Breast epithelium (tissue), 4 donors: ENCODE results near the gene CRYBB2. TPM values are rescaled to one million over a fixed set of nuclear protein-coding genes. Genes with fewer than 3 reads are reported as not detected.
A peak's percentile ranks its signal among the peaks of the same experiment; 100 is the strongest.
"Not testable (repeated sequence)": the region's sequence is repeated elsewhere in the genome, so short reads cannot be mapped to it uniquely, and the experiment has no call there.

Experiments used
- DNase-seq, 2 donors: peaks; one replicate each; pipeline ENCODE4 v3.0.0-alpha.2; 2019; ENCODE audit warnings: low spot score in 2 of 2
- H3K27ac ChIP-seq, 2 donors: fragments of 200-600 bp; sonication (generic) in 1 of 2; one replicate each; pipeline ENCODE4 v1.5.1; 2016 to 2019; ENCODE audit warnings: mild to moderate bottlenecking in 1 of 2
- H3K27me3 ChIP-seq, 2 donors: fragments of 200-600 bp; sonication (generic) in 1 of 2; one replicate each; pipeline versions ENCODE4 v1.5.1 to v1.6.0; 2017 to 2019; ENCODE audit warnings: control low read depth in 1 of 2, mild to moderate bottlenecking in 1 of 2
- H3K36me3 ChIP-seq: fragments of 200-600 bp; one replicate; pipeline ENCODE4 v1.5.1; 2019
- H3K4me1 ChIP-seq, 2 donors: fragments of 200-600 bp; sonication (generic); one replicate each; pipeline ENCODE4 v1.5.1; 2016 to 2019; ENCODE audit warnings: control low read depth in 1 of 2
- H3K4me3 ChIP-seq, 3 donors: fragments of 200-600 bp; sonication (generic); 1 replicate in 2 of 3; 2 replicates in 1 of 3; pipeline ENCODE4 v1.5.1; 2016 to 2019; ENCODE audit warnings: mild to moderate bottlenecking in 3 of 3, moderate library complexity in 2 of 3
- H3K9me3 ChIP-seq, 2 donors: fragments of 200-600 bp; sonication (generic) in 1 of 2; one replicate each; pipeline ENCODE4 v1.5.1; 2016 to 2019; ENCODE audit warnings: control low read depth in 1 of 2
- POLR2A ChIP-seq: fragments of 450-650 bp; IDR thresholded peaks from one replicate; pipeline ENCODE4 v1.6.1; 2016; ENCODE audit warnings: antibody characterized with exemption, mild to moderate bottlenecking, moderate library complexity
- POLR2AphosphoS5 ChIP-seq, 3 donors: sonication (generic); formaldehyde crosslinking; IDR thresholded peaks; one replicate each; pipeline ENCODE4 v1.6.1; 2017; ENCODE audit warnings: antibody characterized with exemption in 3 of 3
- intact Hi-C: fragments of 100-400 bp; cut with DNase I; formaldehyde crosslinking; loops from one replicate; pipeline ENCODE4 v1.15.1; 2023; ENCODE audit warnings: low total_unique reads
- total RNA-seq, 3 donors: library from RNA; depleted of rRNA; stranded (reverse); fragments of >200 nt; gene quantifications; one replicate each; pipeline ENCODE4 v1.1.0, GENCODE V29; 2016
- TF ChIP-seq, protein P1 (sequence below), 3 donors: fragments of 450-650 bp; IDR thresholded peaks; one replicate each; pipeline ENCODE4 v1.5.1; 2016 to 2017; ENCODE audit warnings: antibody characterized with exemption in 3 of 3, mild to moderate bottlenecking in 3 of 3, moderate library complexity in 3 of 3

Gene CRYBB2
- total RNA-seq, 3 donors from 2014 or later: 0.66 TPM; not detected in 2

DNA sequence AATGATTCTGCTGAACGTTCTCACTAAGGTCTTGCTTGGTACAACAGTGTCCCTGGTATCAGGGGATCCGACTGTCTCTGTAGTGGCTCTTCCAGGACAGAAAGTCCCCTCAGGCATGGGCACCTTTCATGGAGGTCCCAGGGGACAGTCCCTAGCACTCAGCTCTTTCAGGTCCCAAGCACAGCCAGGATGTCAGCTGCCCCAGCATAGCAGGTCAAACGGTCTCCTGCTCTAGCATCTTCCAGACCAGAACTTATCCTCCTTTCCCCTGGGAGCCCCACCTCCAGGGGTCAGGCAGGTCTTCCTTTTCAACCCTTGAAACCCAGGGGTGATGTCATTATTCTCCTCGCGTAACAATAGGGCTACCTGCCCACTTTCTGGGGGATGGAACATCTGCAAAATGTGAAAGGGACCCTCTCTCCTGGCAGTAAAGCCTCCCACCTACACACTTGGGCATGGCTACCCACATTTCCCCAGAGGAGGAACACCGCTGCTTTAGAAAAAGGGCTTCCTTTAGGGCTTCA, 44.5 kb upstream of the CRYBB2 start:
- peaks cover 0 to 5% of the 10 kb centered on the region in 2 donors for H3K4me1 ChIP-seq
- H3K9me3 ChIP-seq: peaks cover 0 to 4% of the 10 kb centered on the region in 2 donors
- no peaks in the 10 kb centered on the region for H3K36me3 ChIP-seq
- intact Hi-C loops: no loop called here
- TF ChIP-seq, protein P1, sequence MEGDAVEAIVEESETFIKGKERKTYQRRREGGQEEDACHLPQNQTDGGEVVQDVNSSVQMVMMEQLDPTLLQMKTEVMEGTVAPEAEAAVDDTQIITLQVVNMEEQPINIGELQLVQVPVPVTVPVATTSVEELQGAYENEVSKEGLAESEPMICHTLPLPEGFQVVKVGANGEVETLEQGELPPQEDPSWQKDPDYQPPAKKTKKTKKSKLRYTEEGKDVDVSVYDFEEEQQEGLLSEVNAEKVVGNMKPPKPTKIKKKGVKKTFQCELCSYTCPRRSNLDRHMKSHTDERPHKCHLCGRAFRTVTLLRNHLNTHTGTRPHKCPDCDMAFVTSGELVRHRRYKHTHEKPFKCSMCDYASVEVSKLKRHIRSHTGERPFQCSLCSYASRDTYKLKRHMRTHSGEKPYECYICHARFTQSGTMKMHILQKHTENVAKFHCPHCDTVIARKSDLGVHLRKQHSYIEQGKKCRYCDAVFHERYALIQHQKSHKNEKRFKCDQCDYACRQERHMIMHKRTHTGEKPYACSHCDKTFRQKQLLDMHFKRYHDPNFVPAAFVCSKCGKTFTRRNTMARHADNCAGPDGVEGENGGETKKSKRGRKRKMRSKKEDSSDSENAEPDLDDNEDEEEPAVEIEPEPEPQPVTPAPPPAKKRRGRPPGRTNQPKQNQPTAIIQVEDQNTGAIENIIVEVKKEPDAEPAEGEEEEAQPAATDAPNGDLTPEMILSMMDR (IDR thresholded peaks at IDR 0.05): no peak
- no peak for TF ChIP-seq POLR2A
- TF ChIP-seq POLR2AphosphoS5 (IDR thresholded peaks at IDR 0.05): no peak
- no peak for DNase-seq
- H3K27me3 ChIP-seq: no peaks in the 10 kb centered on the region
- no peak overlapping the region for H3K4me3 ChIP-seq
- H3K27ac ChIP-seq: peak overlapping the region; percentile 84 to 89

DNA sequence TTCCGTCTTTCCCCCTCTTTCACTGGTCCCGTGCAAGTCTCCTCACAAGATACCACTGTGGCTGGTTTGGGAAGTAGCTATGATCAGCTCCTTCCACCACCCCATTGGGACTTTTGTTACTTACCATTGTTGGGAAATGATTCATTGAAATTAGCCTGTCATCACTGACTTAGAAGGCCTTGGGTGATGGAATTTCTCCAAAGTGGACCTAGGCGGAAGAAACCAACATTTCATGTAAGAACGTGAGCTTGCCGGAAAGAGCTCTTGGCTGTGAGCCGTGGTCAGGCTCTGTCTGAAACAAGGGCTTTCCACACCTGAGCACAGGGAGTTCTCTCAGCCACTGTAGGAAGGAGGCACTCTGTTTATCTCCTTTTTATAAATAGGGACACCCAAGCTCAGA, 43.3 kb upstream of the CRYBB2 start:
- TF ChIP-seq POLR2AphosphoS5 (IDR thresholded peaks at IDR 0.05): peak in 1 of 3 donors; percentile 52
- TF ChIP-seq, protein P1 (IDR thresholded peaks at IDR 0.05): no peak
- peaks cover 0 to 5% of the 10 kb centered on the region in 2 donors for H3K4me1 ChIP-seq
- no peak overlapping the region for H3K4me3 ChIP-seq
- peak overlapping the region; percentile 84 to 90 for H3K27ac ChIP-seq
- intact Hi-C loops: no loop called here
- H3K9me3 ChIP-seq: peaks cover 0 to 4% of the 10 kb centered on the region in 2 donors
- H3K27me3 ChIP-seq: no peaks in the 10 kb centered on the region
- DNase-seq: peak in 1 of 2 donors; percentile 83
- H3K36me3 ChIP-seq: no peaks in the 10 kb centered on the region

DNA sequence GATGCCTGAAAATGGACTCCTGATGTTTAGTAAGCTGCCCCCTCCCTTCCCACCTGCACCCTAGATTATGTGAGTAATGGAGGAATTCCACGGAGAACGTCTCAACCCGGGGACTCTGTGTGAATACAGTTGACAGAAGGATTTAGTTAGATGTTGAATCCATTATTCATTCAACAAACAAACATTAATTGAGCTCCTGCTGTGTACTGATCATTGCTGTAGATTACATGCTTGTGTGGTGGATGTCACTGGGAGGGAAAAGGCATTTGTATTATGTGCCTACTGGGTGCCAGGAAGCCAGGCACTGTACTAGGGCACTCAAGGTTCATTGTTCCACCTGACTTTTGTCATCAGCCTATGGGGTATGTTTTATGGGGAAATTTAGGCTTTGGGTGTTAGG, 42.6 kb upstream of the CRYBB2 start:
- no peak for DNase-seq
- H3K36me3 ChIP-seq: no peaks in the 10 kb centered on the region
- no peak overlapping the region for H3K4me3 ChIP-seq
- intact Hi-C loops: no loop called here
- H3K27me3 ChIP-seq: no peaks in the 10 kb centered on the region
- TF ChIP-seq POLR2AphosphoS5 (IDR thresholded peaks at IDR 0.05) (no peak), POLR2A (no peak)
- TF ChIP-seq, protein P1 (IDR thresholded peaks at IDR 0.05): no peak
- H3K27ac ChIP-seq: peak overlapping the region; percentile 84 to 90
- H3K4me1 ChIP-seq: peaks cover 0 to 5% of the 10 kb centered on the region in 2 donors
- peaks cover 0 to 4% of the 10 kb centered on the region in 2 donors for H3K9me3 ChIP-seq

DNA sequence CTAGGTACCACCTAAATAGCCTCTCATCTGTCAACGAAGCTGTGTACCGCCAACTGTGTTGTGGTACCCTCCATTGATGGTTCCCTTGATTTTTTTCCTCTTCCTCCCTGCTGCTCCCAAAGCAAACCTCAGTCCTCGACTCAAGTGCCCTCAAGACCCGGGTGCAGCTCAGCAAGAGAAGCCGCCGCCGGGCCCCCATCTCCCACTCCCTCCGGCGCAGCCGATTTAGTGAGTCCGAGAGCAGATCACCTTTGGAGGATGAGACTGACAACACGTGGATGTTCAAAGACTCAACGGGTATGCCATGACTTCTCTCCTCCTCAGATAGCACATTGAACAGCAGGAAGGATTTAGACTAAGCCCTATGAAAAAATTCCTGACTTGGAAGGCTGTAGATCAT, 42.2 kb upstream of the CRYBB2 start:
- Histone ChIP-seq H3K4me1 (peaks cover 0 to 5% of the 10 kb centered on the region in 2 donors), H3K36me3 (no peaks in the 10 kb centered on the region), H3K27ac (peak overlapping the region; percentile 84 to 90), H3K27me3 (no peaks in the 10 kb centered on the region), H3K9me3 (peaks cover 0 to 4% of the 10 kb centered on the region in 2 donors), H3K4me3 (no peak overlapping the region)
- DNase-seq: no peak
- TF ChIP-seq POLR2A (no peak), POLR2AphosphoS5 (IDR thresholded peaks at IDR 0.05) (no peak)
- TF ChIP-seq, protein P1 (IDR thresholded peaks at IDR 0.05): no peak
- intact Hi-C loops: no loop called here

DNA sequence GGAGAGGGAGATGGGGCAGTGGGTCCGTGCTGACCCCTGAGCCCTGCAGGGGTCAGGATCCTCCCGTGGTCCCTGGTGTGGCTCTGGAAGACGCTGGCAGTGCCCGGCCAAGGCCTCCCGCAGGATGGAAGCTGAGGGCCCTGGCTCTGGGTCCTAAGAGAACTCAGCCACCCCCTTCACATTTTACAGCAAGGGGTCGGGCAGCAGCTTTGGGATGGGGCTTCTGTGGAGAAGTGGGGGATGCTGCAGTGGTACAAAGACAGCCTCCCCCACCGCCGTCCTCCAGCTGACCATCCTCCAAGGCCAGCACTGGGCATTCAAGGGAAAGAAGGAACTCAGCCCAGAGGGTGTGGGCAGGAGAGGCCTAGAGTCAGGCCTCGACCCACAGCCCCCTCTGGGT, 41.5 kb upstream of the CRYBB2 start:
- Histone ChIP-seq H3K4me3 (no peak overlapping the region), H3K27ac (no peak overlapping the region), H3K9me3 (peaks cover 0 to 4% of the 10 kb centered on the region in 2 donors), H3K27me3 (no peaks in the 10 kb centered on the region), H3K36me3 (no peaks in the 10 kb centered on the region), H3K4me1 (peaks cover 0 to 5% of the 10 kb centered on the region in 2 donors)
- TF ChIP-seq POLR2AphosphoS5 (IDR thresholded peaks at IDR 0.05): no peak
- no peak for TF ChIP-seq POLR2A
- TF ChIP-seq, protein P1 (IDR thresholded peaks at IDR 0.05): no peak
- DNase-seq: no peak
- intact Hi-C loops: no loop called here

DNA sequence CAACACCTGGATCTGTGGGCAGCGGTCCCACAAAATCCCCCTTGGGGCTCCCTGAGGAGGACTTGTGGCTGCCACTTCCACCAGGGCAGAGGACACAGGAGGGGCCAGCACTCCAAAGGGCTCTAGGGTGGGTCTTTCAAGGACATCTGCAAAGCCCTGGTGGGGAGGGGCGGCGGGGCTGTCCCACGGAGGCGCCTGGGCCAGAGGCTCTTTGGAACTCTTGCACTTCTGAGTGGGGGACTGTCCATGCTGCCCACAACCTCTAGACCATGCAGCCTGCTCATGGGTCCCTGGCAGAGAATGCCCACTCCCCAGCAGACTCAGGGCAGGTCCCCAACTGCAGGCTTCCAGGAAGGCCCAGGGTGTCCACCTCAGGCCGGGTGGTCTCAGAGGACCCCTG, 41.1 kb upstream of the CRYBB2 start:
- H3K4me3 ChIP-seq, H3K36me3 ChIP-seq, H3K27me3 ChIP-seq, H3K9me3 ChIP-seq, DNase-seq, H3K27ac ChIP-seq, H3K4me1 ChIP-seq, intact Hi-C loops: not testable (repeated sequence)

DNA sequence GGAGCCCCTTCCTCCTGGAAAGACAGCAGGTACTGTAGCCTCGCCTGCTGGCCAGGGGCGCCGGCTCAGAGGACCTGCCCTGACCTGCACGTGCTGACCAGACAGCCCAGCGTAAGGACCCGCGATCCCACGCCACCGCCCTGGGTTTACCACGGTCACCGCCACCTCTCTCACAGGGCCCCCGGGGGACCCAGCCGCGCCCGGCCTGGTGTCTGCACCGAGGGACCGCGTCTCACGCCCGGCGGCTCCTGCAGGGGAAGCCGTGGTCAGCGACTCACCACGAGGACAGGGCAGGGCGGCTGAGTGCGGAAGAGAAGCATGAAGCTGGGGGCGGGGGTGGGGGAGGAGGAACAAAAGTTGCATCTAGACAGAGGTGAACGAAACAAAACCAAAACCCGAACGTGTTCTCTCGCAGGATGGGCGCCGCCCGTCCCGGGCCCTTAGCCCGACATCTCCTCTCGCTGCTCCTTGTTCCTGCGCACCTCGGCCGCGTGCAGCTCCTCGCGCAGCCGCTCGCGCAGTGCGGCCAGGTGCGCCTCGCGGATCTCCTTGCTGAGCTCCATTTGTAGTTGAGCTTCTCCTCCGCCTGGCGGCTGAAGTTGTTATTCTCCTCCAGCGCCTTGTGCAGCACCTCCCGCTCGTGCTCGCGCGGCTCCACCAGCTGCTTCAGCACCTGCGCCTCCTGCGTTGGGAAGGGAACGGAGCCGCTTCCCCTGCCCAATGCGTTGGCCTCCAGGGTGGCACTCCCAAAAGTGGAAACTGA, 40.4 kb upstream of the CRYBB2 start:
- H3K36me3 ChIP-seq, H3K9me3 ChIP-seq, H3K27ac ChIP-seq, DNase-seq, H3K4me1 ChIP-seq, intact Hi-C loops, H3K4me3 ChIP-seq, H3K27me3 ChIP-seq: not testable (repeated sequence)
